H1 (cell line): ENCODE results near the gene SLC6A19.

ENCODE experiments used
- EP300 ChIP-seq, 2 experiments: IDR thresholded peaks; 1 replicate in 1 of 2; 2 replicates in 1 of 2; pipeline ENCODE4 v1.6.1; 2011 to 2012; ENCODE audit warnings: low read depth in 2 of 2, low read length in 2 of 2, mild to moderate bottlenecking in 2 of 2, borderline replicate concordance in 1 of 2, inconsistent platforms in 1 of 2, moderate library complexity in 1 of 2
- EZH2 ChIP-seq: fragments of 200-600 bp; sonication (generic); IDR thresholded peaks from 2 replicates; pipeline ENCODE4 v1.7.1; 2012; ENCODE audit warnings: low read depth, mild to moderate bottlenecking, moderate library complexity, low read length, inconsistent platforms; ENCODE audit not compliant: severe bottlenecking
- JUND ChIP-seq: IDR thresholded peaks from 2 replicates; pipeline ENCODE4 v1.6.1; 2011; ENCODE audit warnings: mild to moderate bottlenecking, improper control_type of control experiment, low read length
- POLR2A ChIP-seq, 2 experiments: IDR thresholded peaks; 1 replicate in 1 of 2; 2 replicates in 1 of 2; pipeline ENCODE4 v1.6.1; 2011; ENCODE audit warnings: low read depth in 2 of 2, low read length in 2 of 2, mild to moderate bottlenecking in 2 of 2; ENCODE audit errors: control extremely low read depth in 1 of 2
- POU5F1 ChIP-seq: IDR thresholded peaks from 2 replicates; pipeline ENCODE4 v1.6.1; 2011; ENCODE audit warnings: low read depth, mild to moderate bottlenecking, low read length, moderate library complexity
- RBBP5 ChIP-seq: IDR thresholded peaks from 2 replicates; pipeline ENCODE4 v1.7.1; 2012; ENCODE audit warnings: low read depth, mild to moderate bottlenecking, inconsistent platforms, low read length, moderate library complexity, borderline replicate concordance
- SUZ12 ChIP-seq: fragments of 200-600 bp; sonication (generic); IDR thresholded peaks from 2 replicates; pipeline ENCODE4 v1.6.1; 2012; ENCODE audit warnings: mild to moderate bottlenecking, inconsistent platforms, low read length, moderate library complexity, mixed read lengths
- TAF1 ChIP-seq: IDR thresholded peaks from 2 replicates; pipeline ENCODE4 v1.6.1; 2011; ENCODE audit warnings: mild to moderate bottlenecking, low read depth, low read length
- TEAD4 ChIP-seq: IDR thresholded peaks from 2 replicates; pipeline ENCODE4 v1.6.1; 2012; ENCODE audit warnings: low read depth, low read length, inconsistent platforms, mixed read lengths
- TF ChIP-seq, protein P1 (sequence below), 3 experiments: IDR thresholded peaks; 1 replicate in 2 of 3; 2 replicates in 1 of 3; pipeline versions ENCODE4 v1.5.1 to v1.6.1; 2011; ENCODE audit warnings: low read length in 3 of 3, mild to moderate bottlenecking in 3 of 3, inconsistent platforms in 2 of 3, low read depth in 1 of 3, moderate library complexity in 1 of 3; ENCODE audit not compliant: insufficient read depth in 1 of 3; ENCODE audit errors: control extremely low read depth in 1 of 3

DNA sequence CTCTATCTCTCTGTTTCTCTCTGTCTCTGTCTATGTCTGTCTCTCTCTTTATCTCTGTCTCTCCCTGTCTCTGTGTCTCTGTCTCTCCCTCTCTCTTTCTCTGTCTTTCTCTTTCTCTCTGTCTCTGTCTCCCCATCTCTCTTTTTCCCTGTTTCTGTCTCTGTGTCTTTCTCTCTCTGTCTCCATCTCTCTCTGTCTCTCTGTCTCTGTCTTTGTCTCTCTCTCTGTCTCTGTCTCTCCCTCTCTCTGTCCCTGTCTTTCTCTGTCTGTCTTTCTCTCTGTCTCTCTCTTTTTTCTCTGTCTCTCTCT lies 2.1 kb upstream of the SLC6A19 start:
- no peak for TF ChIP-seq SUZ12
- TF ChIP-seq EP300 (IDR thresholded peaks at IDR 0.05; ENCODE audit: borderline replicate concordance in 1 of 2, low read depth in 2 of 2, low read length in 2 of 2), result no peak
- TF ChIP-seq, protein P1, sequence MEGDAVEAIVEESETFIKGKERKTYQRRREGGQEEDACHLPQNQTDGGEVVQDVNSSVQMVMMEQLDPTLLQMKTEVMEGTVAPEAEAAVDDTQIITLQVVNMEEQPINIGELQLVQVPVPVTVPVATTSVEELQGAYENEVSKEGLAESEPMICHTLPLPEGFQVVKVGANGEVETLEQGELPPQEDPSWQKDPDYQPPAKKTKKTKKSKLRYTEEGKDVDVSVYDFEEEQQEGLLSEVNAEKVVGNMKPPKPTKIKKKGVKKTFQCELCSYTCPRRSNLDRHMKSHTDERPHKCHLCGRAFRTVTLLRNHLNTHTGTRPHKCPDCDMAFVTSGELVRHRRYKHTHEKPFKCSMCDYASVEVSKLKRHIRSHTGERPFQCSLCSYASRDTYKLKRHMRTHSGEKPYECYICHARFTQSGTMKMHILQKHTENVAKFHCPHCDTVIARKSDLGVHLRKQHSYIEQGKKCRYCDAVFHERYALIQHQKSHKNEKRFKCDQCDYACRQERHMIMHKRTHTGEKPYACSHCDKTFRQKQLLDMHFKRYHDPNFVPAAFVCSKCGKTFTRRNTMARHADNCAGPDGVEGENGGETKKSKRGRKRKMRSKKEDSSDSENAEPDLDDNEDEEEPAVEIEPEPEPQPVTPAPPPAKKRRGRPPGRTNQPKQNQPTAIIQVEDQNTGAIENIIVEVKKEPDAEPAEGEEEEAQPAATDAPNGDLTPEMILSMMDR (IDR thresholded peaks at IDR 0.05; ENCODE audit: control extremely low read depth in 1 of 3, insufficient read depth in 1 of 3, low read depth in 1 of 3, low read length in 3 of 3), result no peak
- TF ChIP-seq TEAD4, result no peak
- TF ChIP-seq RBBP5, result no peak
- no peak for TF ChIP-seq TAF1
- no peak for TF ChIP-seq JUND
- TF ChIP-seq POLR2A (IDR thresholded peaks at IDR 0.05; ENCODE audit: control extremely low read depth in 1 of 2, low read depth in 2 of 2, low read length in 2 of 2), result no peak
- no peak for TF ChIP-seq POU5F1
- no peak for TF ChIP-seq EZH2
